HG02943 (cell line): ENCODE data around the gene THBS4.

ENCODE experiments used
- ATAC-seq: cut with Tn5 transposase; IDR thresholded peaks from one replicate; pipeline ENCODE4 v1.9.1; 2021; ENCODE audit warnings: mild to moderate bottlenecking, low read depth, moderate library complexity; ENCODE audit not compliant: unreplicated experiment

Gene THBS4

GRCh38 chr5:80042330-80042729, 7.2 kb downstream of the THBS4 start:
- ATAC-seq, result no peak

DNA sequence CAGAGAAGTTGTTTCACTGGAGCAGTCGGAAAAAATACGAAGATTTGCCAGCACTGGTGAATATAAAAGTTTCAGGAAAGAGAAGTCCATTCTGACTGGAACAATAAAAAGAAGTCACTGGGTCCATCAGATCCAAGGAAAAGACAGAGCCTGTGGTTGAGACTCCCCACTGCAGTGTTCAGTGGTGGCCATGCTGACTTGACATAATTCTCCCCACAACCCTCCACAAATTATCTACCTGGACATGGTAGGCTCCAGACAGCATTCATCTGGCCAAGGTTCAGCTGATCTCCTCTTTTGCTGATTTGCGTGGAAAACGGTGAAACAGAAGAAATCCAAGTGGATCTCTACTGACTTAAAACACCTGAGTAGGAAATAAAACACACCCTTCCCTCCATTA, 8.0 kb downstream of the THBS4 start:
- no peak for ATAC-seq

- ATAC-seq, result no peak
Observed at GRCh38 chr5:80048084-80048780, 13.1 kb downstream of the THBS4 start.

GRCh38 chr5:80052464-80052863, 17.3 kb downstream of the THBS4 start:
- no peak for ATAC-seq

GRCh38 chr5:80054682-80055081, 19.5 kb downstream of the THBS4 start:
- ATAC-seq, result no peak

GRCh38 chr5:80055491-80056170, 20.5 kb downstream of the THBS4 start:
- ATAC-seq, result no peak

DNA sequence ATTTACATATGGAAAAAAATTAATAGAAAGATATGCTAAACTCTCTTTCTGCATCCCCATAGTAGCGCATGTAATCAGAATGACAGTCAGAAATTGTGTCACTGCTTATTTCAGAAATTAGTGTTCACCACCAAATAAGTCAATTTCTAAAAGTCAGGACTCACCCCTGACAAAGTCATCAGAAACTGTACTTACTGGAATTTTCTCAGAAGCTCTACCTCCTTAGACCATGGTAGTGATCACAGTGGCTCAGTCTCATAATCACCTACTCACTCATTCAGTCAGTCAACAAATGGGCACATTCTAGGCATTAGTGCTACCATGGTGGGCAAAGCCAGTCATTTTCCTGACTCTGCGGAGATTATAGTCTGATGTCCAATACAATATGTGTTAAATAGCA, 22.0 kb downstream of the THBS4 start:
- ATAC-seq, result no peak

DNA sequence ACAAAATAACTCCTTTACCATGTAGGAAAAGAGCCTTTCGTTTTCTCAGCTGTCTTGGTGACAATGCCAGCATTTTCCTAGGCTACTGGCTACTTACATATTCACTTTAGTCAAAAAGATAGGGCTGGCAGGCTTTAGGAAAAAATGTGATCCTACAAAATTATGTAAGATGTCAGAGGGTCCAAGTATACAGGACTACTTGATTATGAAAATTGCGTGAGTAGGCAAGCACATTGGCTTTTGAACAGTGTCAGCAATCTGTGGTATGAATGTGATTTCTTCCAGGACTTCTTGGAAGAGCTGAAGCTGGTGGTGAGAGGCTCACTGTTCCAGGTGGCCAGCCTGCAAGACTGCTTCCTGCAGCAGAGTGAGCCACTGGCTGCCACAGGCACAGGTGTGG, 22.8 kb downstream of the THBS4 start:
- ATAC-seq, result no peak

DNA sequence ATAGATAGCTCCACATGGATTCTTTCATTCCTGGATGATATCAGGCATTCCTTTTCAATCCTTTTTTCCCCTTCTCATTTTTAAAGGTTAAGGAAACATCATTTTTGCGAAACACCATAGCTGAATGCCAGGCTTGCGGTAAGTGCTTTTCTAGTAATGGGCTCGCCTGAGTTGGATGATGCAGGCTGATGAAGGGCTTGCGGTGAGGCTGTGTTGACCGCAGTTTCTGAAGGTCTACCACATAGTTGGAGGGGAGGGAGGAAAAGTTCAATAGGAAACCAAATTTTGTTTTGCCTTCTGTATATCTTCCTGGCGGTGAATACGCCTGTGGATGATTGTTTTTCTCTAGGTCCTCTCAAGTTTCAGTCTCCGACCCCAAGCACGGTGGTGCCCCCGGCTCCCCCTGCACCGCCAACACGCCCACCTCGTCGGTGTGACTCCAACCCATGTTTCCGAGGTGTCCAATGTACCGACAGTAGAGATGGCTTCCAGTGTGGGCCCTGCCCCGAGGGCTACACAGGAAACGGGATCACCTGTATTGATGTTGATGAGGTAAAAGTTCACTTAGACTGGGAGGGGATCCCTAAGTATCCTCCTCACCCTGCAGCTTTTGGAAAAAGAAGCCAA, 24.3 kb downstream of the THBS4 start:
- ATAC-seq, result no peak

GRCh38 chr5:80060966-80061365, 25.8 kb downstream of the THBS4 start:
- ATAC-seq, result no peak

- ATAC-seq, result no peak
Observed at GRCh38 chr5:80061547-80061946, 26.4 kb downstream of the THBS4 start.

DNA sequence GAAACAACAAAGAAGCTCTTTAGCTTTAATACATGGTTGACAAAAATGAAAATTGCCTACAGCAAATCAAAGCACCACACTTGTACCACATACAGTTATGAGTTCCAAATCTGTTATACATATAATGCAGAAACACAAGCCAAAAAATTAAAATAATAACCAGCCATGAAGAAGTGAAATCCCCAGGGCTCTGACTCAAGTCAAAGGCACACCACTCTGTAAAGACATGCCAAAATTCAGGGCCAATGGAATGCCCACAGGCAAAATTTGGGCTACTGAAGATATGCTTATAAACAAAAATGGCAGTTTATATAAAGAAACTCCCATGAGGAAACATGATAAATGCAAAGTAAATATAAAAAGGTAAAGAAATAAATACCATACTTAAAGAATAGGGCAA, 29.0 kb downstream of the THBS4 start:
- ATAC-seq, result no peak

- no peak for ATAC-seq
Observed at GRCh38 chr5:80067016-80067415, 31.9 kb downstream of the THBS4 start.

- ATAC-seq, result no peak
Observed at GRCh38 chr5:80067531-80068245, 32.5 kb downstream of the THBS4 start.

GRCh38 chr5:80068246-80068636, 33.1 kb downstream of the THBS4 start:
- no peak for ATAC-seq

DNA sequence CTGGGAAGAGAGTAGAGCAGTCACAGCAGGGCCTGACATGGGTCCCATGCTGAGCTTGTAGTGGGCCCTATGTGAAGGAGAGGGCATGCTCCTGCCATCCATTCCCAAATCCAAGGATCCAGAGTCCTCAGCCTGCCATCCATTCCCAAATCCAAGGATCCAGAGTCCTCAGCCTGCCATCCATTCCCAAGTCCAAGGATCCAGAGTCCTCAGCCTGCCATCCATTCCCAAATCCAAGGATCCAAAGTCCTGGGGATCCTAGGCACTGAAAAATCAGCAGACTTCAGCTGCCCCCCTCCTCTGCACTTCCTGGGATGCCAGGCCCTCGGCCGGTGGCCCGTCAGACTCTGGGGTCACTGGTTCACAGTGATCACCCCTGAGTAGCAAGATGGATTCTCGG, 33.6 kb downstream of the THBS4 start:
- no peak for ATAC-seq

- ATAC-seq, result no peak
Observed at GRCh38 chr5:80069251-80069800, 34.2 kb downstream of the THBS4 start.

DNA sequence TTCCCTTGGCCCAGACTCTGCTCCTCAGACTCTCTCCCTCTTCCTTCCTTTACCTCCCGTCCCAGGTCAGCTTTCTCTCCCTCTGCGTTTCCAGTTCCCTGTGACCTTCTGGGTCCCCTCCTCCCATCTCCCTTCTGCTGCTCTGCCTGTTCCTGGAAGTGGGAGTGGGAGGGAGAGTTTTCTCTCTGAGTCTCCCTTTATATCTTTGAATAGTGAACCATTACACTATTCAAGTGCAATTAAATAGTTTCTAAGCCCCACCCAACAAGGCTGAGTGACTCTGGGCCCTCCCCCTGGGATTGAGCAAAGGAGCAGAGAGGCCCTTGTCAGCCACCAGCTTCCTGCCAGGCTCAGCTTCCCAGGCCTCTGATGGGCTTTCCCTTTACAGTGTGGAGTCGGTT, 34.8 kb downstream of the THBS4 start:
- no peak for ATAC-seq

DNA sequence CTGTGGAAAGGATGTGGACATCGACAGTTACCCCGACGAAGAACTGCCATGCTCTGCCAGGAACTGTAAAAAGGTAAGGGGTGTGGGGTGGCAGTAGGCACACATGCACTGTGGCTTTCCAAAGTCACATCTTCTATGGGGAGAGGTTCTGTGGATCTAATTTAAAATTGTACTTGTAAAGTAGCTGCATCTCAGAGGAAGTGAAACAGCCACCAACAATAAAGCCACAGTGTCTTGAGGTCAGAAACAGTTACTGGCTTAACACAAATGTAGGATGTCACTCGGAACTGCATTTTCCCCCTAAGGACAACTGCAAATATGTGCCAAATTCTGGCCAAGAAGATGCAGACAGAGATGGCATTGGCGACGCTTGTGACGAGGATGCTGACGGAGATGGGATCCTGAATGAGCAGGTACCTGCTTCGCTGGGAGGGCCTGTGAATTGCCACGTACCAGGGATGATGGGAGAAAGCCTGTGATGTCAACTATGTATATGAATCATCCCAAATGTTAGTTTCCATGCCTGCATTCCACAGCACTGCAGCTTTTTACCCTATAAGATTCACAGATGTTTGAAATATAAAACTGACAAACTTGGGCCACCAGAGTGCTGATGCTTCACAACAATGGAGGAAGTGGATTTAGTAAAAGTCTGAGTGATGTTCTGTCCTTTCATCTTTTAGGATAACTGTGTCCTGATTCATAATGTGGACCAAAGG, 35.3 kb downstream of the THBS4 start:
- ATAC-seq, result no peak

GRCh38 chr5:80071510-80072021, 36.4 kb downstream of the THBS4 start:
- ATAC-seq, result no peak
